Fibroblast of lung (primary cell): Measurements from ENCODE around the gene OR52D1. TPM values are rescaled to one million over a fixed set of nuclear protein-coding genes. Genes with fewer than 3 reads are reported as not detected.

Source experiments
- DNase-seq, 2 donors: peaks; one replicate each; pipeline versions ENCODE4 v3.0.0 to v3.0.0-alpha.2; 2010; ENCODE audit warnings: low read depth in 2 of 2
- H2AFZ ChIP-seq: 2 replicates; pipeline ENCODE4 v1.5.1; 2012; ENCODE audit warnings: low read length, control low read depth, inconsistent platforms
- H3K27ac ChIP-seq: 2 replicates; pipeline ENCODE4 v1.5.1; 2011; ENCODE audit warnings: low read length, control low read depth; ENCODE audit not compliant: insufficient read depth
- H3K27me3 ChIP-seq: 2 replicates; pipeline ENCODE4 v1.5.1; 2011; ENCODE audit warnings: mild to moderate bottlenecking, low read length; ENCODE audit not compliant: control insufficient read depth, insufficient read depth
- H3K36me3 ChIP-seq: 2 replicates; pipeline ENCODE4 v1.5.1; 2011; ENCODE audit warnings: low read length; ENCODE audit not compliant: control insufficient read depth, insufficient read depth
- H3K4me1 ChIP-seq: 2 replicates; pipeline ENCODE4 v1.5.1; 2011; ENCODE audit warnings: low read length; ENCODE audit not compliant: control insufficient read depth, insufficient read depth; ENCODE audit errors: extremely low read depth
- H3K4me2 ChIP-seq: 2 replicates; pipeline ENCODE4 v1.5.1; 2011; ENCODE audit warnings: low read length, control low read depth; ENCODE audit not compliant: insufficient read depth; ENCODE audit errors: extremely low read depth
- H3K4me3 ChIP-seq, 4 experiments: fragments of 200-600 bp in 1 of 4; sonication (generic) in 1 of 4; replicated peaks in 1 of 4; 2 replicates each; pipeline ENCODE4 v1.5.1; 2011 to 2016; ENCODE audit warnings: low read length in 4 of 4, low read depth in 3 of 4, mild to moderate bottlenecking in 3 of 4, control low read depth in 2 of 4, inconsistent platforms in 1 of 4, mixed read lengths in 1 of 4; ENCODE audit not compliant: insufficient read depth in 1 of 4; ENCODE audit errors: control extremely low read depth in 1 of 4
- H3K79me2 ChIP-seq: 2 replicates; pipeline ENCODE4 v1.5.1; 2012; ENCODE audit warnings: mild to moderate bottlenecking, low read length, inconsistent platforms; ENCODE audit not compliant: control insufficient read depth, insufficient read depth
- H3K9ac ChIP-seq: 2 replicates; pipeline ENCODE4 v1.5.1; 2011; ENCODE audit warnings: mild to moderate bottlenecking, low read length, control low read depth; ENCODE audit not compliant: insufficient read depth
- H3K9me3 ChIP-seq: 2 replicates; pipeline ENCODE4 v1.5.1; 2012; ENCODE audit warnings: low read depth, low read length; ENCODE audit not compliant: control insufficient read depth, insufficient read depth
- H4K20me1 ChIP-seq: 2 replicates; pipeline ENCODE4 v1.5.1; 2011; ENCODE audit warnings: low read length; ENCODE audit not compliant: control insufficient read depth, insufficient read depth; ENCODE audit errors: extremely low read depth
- CTCF ChIP-seq, 2 donors: IDR thresholded peaks in 1 of 2; conservative IDR thresholded peaks in 1 of 2; 1 replicate in 1 of 2; 2 replicates in 1 of 2; pipeline ENCODE4 v1.5.1; 2011 to 2012; ENCODE audit warnings: low read length in 2 of 2, control low read depth in 1 of 2, inconsistent platforms in 1 of 2, low read depth in 1 of 2, mild to moderate bottlenecking in 1 of 2
- EZH2 ChIP-seq: IDR thresholded peaks from 2 replicates; pipeline ENCODE4 v1.5.1; 2012; ENCODE audit warnings: low read length, control low read depth, mild to moderate bottlenecking; ENCODE audit errors: missing control alignments
- polyA plus RNA-seq, 2 donors: library from polyadenylated mRNA; depleted of rRNA in 1 of 2; stranded (reverse) in 1 of 2; unstranded in 1 of 2; fragments of >200 nt; gene quantifications; 2 replicates each; pipeline ENCODE4 v1.2.1, GENCODE V29; 2011 to 2012; ENCODE audit warnings: missing spikeins in 1 of 2
- total RNA-seq: library from RNA; depleted of rRNA; stranded (reverse); fragments of >200 nt; gene quantifications from 2 replicates; pipeline ENCODE4 v1.2.1, GENCODE V29; 2014

The OR52D1 gene
- total and polyA plus RNA-seq, 2 donors (not counting 1 experiment from before 2014, with no cell fraction given) = not detected

- Histone ChIP-seq H2AFZ (no peak overlapping the region), H3K9me3 (no peaks in the 10 kb centered on the region), H3K36me3 (no peaks in the 10 kb centered on the region), H3K4me1 (no peaks in the 10 kb centered on the region), H3K9ac (no peak overlapping the region), H3K79me2 (no peaks in the 10 kb centered on the region), H3K27ac (no peak overlapping the region), H3K27me3 (no peaks in the 10 kb centered on the region), H3K4me3 (no peak overlapping the region), H4K20me1 (no peaks in the 10 kb centered on the region), H3K4me2 (no peak overlapping the region)
- no peak for DNase-seq
- no peak for TF ChIP-seq EZH2
- TF ChIP-seq CTCF (conservative IDR thresholded peaks at IDR 0.05 in 1 of 2, IDR thresholded peaks at IDR 0.05 in 1 of 2; ENCODE audit: low read depth in 1 of 2, low read length in 2 of 2) = no peak
Measured at GRCh38 chr11:5528495-5528894, 40.0 kb downstream of the OR52D1 start.

- Histone ChIP-seq H3K4me3 (no peak overlapping the region), H3K36me3 (no peaks in the 10 kb centered on the region), H3K27ac (no peak overlapping the region), H3K4me1 (no peaks in the 10 kb centered on the region), H4K20me1 (no peaks in the 10 kb centered on the region), H3K27me3 (no peaks in the 10 kb centered on the region), H3K4me2 (no peak overlapping the region), H3K9ac (no peak overlapping the region), H3K9me3 (no peaks in the 10 kb centered on the region), H3K79me2 (no peaks in the 10 kb centered on the region), H2AFZ (no peak overlapping the region)
- TF ChIP-seq CTCF (conservative IDR thresholded peaks at IDR 0.05 in 1 of 2, IDR thresholded peaks at IDR 0.05 in 1 of 2; ENCODE audit: low read depth in 1 of 2, low read length in 2 of 2) = no peak
- no peak for TF ChIP-seq EZH2
- no peak for DNase-seq
Measured at GRCh38 chr11:5531053-5531831, 42.8 kb downstream of the OR52D1 start.

- Histone ChIP-seq H3K9me3 (no peaks in the 10 kb centered on the region), H3K27ac (no peak overlapping the region), H3K36me3 (no peaks in the 10 kb centered on the region), H4K20me1 (no peaks in the 10 kb centered on the region), H3K9ac (no peak overlapping the region), H2AFZ (no peak overlapping the region), H3K4me3 (no peak overlapping the region), H3K4me1 (no peaks in the 10 kb centered on the region), H3K4me2 (no peak overlapping the region), H3K27me3 (no peaks in the 10 kb centered on the region), H3K79me2 (no peaks in the 10 kb centered on the region)
- no peak for DNase-seq
- no peak for TF ChIP-seq EZH2
- TF ChIP-seq CTCF (conservative IDR thresholded peaks at IDR 0.05 in 1 of 2, IDR thresholded peaks at IDR 0.05 in 1 of 2; ENCODE audit: low read depth in 1 of 2, low read length in 2 of 2) = no peak
Measured at GRCh38 chr11:5534046-5534445, 45.6 kb downstream of the OR52D1 start.
